ENCODE data around the gene SP3. TPM values are rescaled to one million over a fixed set of nuclear protein-coding genes. Genes with fewer than 3 reads are reported as not detected.

The SP3 gene
- polyA plus RNA-seq, 3 donors from 2014 or later, result 48.6 to 77.4 (median 53.2) TPM

DNA sequence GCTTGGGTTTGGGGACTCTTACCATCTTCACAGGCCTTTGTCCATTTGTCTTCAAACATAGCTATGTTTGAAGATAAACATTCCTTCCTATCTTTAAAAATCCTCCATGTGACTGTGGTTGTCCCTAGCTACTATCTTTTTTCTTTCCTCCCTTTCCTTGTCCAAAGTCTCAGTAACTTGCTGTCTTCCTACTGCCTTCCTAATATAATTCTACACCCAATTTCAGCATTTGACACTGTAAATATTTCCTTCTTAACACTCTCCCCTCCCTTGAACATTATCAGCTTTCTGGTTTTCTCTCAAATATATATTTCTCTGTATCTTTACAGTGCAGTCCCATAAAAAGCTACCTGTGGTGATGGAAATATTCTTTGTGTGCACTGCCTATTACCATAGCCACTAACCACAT lies 5.3 kb upstream of the SP3 start:
- H3K27ac Mint-ChIP-seq, result no peak overlapping the region
- H3K9me3 Mint-ChIP-seq, result peaks cover 0 to 2% (median 0%) of the 10 kb centered on the region in 6 donors
- H3K4me3 Mint-ChIP-seq, result no peak overlapping the region
- H3K27me3 Mint-ChIP-seq (ENCODE audit: low read depth in 3 of 3), result peaks cover 0 to 7% (median 4%) of the 10 kb centered on the region in 3 donors
- H3K36me3 Mint-ChIP-seq, result peaks cover 0 to 4% (median 0%) of the 10 kb centered on the region in 3 donors
- H3K4me1 Mint-ChIP-seq, result peaks cover 13 to 16% of the 10 kb centered on the region in 2 donors
- no peak for DNase-seq

DNA sequence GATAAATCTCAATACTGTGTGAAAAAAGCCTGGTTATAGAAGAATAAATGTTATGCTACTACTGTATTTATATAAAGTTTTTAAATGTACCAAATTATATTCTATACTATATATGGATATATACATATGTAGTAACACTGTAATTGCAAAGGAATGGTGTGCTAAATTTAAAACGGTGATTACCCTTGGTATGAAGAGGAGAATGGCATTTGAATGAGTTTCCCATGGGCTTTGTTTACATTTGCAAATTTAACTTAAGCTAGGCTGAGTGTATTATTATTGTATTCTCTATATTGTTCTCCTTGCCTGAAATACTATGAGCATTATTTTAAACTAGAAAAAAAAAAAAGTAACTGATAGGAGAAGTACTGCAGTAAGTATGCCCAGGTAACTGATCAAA lies 4.7 kb upstream of the SP3 start:
- H3K27me3 Mint-ChIP-seq (ENCODE audit: low read depth in 3 of 3), result peaks cover 5 to 11% (median 9%) of the 10 kb centered on the region in 3 donors
- DNase-seq, result no peak
- H3K27ac Mint-ChIP-seq, result no peak overlapping the region
- peaks cover 13 to 16% of the 10 kb centered on the region in 2 donors for H3K4me1 Mint-ChIP-seq
- no peak overlapping the region for H3K4me3 Mint-ChIP-seq
- peaks cover 0 to 2% (median 0%) of the 10 kb centered on the region in 6 donors for H3K9me3 Mint-ChIP-seq
- peaks cover 0 to 2% (median 0%) of the 10 kb centered on the region in 3 donors for H3K36me3 Mint-ChIP-seq

DNA sequence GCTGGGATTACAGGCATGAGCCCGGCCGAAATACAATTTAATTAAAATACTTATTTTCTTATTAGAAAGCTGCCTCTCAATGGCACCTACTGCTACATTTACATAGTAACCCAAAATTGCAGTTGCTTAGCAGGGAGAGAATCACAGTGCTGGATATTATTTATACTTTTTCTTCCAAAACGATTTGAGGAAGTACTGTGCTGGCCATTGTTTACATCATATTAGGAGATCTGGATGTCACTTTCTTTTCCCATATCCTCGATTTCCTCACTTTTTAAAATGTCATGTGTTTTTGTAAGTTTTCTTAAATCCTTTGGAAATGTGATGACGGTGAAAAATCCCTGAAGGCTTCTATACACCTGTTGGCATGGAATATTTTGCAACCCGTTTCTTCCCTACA lies 3.4 kb upstream of the SP3 start:
- peaks cover 13 to 16% of the 10 kb centered on the region in 2 donors for H3K4me1 Mint-ChIP-seq
- H3K36me3 Mint-ChIP-seq, result no peaks in the 10 kb centered on the region
- H3K27ac Mint-ChIP-seq, result no peak overlapping the region
- peaks cover 0 to 2% (median 0%) of the 10 kb centered on the region in 6 donors for H3K9me3 Mint-ChIP-seq
- peaks cover 10 to 20% (median 17%) of the 10 kb centered on the region in 3 donors for H3K27me3 Mint-ChIP-seq (ENCODE audit: low read depth in 3 of 3)
- H3K4me3 Mint-ChIP-seq, result no peak overlapping the region
- no peak for DNase-seq

DNA sequence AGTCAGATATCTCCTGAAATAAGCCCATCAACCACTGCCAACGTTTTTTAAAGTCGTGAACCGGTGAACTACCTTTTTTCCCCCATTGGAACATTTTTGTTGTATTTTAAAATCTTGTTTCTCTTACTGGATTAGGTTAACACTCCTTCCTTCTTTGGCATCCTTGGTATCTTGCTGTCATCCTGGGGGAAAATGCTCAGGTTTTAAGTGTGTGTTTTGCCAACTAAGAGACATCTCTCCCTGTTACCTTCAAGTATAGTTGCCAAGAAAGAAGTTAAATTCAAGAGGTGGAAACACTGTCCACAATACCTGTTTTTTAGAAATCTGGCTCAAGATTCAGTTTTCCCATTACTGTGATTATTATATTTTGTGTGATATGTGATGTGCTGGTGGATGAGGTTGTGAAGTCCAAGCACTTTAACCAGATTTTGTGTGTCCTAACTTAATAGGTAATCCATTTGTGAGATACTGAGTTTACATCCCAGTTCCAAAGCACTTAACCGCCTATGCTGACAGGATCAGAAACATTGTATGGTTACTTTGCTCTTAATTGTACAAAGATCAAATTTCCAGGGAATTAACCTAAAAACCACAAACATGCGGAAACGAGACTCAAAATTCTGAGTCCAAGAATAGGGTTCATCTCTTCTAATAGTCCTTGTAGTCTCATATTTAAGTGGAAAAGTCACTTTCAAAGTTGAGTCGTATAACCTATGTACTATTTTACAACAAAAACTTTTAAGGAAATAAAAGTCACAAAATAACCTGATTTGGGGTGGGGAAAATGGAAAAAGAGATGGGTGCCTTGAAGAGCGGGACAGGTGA lies 1.3 kb upstream of the SP3 start:
- Mint-ChIP-seq H3K4me3 (peak overlapping the region; percentile 95 to 98 (median 97)), H3K4me1 (peaks cover 30 to 35% of the 10 kb centered on the region in 2 donors), H3K36me3 (no peaks in the 10 kb centered on the region), H3K27ac (peak overlapping the region; percentile 97 to 100 (median 98)), H3K9me3 (peaks cover 0 to 2% (median 0%) of the 10 kb centered on the region in 6 donors), H3K27me3 (ENCODE audit: low read depth in 3 of 3) (peaks cover 12 to 24% (median 18%) of the 10 kb centered on the region in 3 donors)
- DNase-seq, result no peak

DNA sequence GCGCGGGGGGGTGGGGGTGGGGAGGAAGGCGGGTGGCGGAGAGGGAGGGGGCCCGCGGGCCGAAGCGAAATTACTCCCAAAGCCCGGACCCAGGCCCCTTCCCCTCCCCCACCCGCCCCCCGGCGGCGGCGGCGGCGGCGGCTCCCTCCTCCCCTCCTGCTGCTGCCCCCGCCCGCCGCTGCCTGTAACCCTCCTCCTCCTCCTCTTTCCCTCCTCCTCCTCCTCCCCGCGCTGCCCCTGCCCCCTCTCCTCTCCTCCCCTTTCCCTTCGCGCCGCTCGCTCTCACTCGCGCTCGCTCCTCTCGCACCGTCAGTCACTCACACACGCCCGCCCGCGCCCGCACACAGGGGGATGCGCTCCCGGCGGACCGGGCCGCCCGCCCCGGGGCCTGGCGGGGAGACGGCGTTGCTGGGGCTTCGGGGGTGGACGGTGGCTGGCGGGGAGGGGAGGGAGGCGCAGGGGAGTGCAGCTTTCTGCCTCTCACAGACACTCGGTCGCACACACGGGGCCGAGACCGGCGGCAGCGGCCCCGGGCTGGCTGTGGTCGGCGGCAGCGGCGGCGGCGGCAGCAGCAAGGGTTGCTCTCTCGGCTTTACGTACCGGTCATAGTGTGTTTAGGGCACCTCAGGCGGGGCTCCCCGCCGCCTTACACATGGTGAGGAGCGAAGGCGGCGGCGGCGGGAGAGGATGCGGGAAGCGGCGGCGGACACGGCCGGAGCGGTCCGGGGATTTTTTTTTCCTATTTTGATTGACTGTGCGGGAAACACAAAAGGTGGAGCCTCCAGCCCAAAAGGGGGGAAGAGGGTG lies 405 bp downstream of the SP3 start:
- Mint-ChIP-seq H3K4me1 (peaks cover 45 to 52% of the 10 kb centered on the region in 2 donors), H3K9me3 (no peaks in the 10 kb centered on the region), H3K27me3 (ENCODE audit: low read depth in 3 of 3) (peaks cover 12 to 22% (median 18%) of the 10 kb centered on the region in 3 donors), H3K4me3 (peak overlapping the region; percentile 95 to 98 (median 97)), H3K36me3 (no peaks in the 10 kb centered on the region), H3K27ac (peak overlapping the region; percentile 97 to 100 (median 98))
- DNase-seq, result peak; percentile 81 to 89 (median 85)

DNA sequence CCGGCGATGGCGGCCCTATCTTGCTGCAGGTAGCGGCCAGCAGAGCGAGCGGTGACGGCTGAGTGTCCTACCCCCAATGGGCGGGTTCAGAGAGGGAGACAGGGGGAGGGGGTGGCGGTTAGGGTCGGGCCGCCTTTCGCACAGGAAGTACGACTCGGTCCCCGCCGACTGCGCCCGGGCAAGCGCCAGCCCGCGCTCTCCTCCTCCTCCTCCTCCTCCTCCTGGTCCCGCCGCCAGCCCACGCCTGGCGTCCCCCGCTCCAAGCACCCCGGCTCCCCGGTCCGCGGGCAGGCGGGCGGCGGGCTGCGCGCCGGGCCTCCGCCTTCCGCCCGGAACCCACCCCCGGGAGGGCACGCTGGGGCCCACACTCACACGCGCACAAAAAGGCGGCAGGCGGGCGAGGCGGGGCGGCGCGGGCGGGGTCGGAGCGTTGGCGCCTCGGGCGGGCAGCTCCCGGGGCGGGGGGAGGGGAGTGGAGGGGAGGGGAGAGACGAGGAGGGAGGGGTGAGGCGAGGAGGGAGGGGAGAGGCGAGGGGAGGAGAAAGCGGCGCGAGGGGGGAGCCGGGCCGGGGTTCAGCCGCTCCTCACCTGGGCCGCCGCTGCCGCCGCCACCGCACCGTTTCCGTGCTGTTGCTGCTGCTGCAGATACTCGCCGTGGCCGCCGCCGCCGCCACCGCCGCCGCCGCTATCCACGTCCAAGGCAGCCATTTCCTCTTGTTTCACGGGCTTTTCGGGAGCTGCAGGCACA lies 1.2 kb downstream of the SP3 start:
- Mint-ChIP-seq H3K27ac (peak overlapping the region in 5 of 6 donors; percentile 77 to 100 (median 94)), H3K36me3 (no peaks in the 10 kb centered on the region), H3K9me3 (no peaks in the 10 kb centered on the region), H3K27me3 (ENCODE audit: low read depth in 3 of 3) (peaks cover 12 to 21% (median 18%) of the 10 kb centered on the region in 3 donors), H3K4me3 (peak overlapping the region; percentile 67 to 100 (median 97)), H3K4me1 (peaks cover 52 to 60% of the 10 kb centered on the region in 2 donors)
- DNase-seq, result peak; percentile 95 to 96 (median 96)

DNA sequence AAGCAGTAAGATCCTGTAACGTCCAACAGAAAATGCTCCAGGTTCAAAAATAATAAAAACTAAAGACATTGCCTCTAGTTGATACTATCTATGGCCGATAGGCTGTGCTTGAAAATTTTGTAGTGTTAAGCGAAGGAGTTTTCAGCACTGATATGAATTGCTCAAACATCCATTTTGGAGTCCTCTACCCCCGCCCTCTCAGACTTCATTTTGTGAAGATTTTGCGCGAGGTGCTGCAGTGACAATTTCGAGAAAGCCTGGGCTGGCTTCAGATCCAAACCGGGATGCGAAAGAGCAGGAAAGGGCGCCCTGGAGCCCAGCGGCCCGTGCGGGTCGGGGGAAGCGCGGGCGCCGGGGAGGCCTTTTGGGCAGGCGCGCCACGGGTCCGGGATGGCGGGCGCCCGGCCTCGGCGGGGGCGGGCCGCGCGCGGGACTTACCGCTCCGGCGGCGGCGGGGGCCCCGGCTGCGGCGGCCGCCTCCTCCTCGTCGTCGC lies 1.8 kb downstream of the SP3 start:
- peak overlapping the region; percentile 96 to 100 (median 97) for H3K4me3 Mint-ChIP-seq
- peak; percentile 75 to 77 (median 76) for DNase-seq
- no peaks in the 10 kb centered on the region for H3K9me3 Mint-ChIP-seq
- H3K4me1 Mint-ChIP-seq, result peaks cover 56 to 66% of the 10 kb centered on the region in 2 donors
- H3K36me3 Mint-ChIP-seq, result no peaks in the 10 kb centered on the region
- H3K27ac Mint-ChIP-seq, result peak overlapping the region; percentile 92 to 100 (median 98)
- H3K27me3 Mint-ChIP-seq (ENCODE audit: low read depth in 3 of 3), result peaks cover 12 to 21% (median 18%) of the 10 kb centered on the region in 3 donors

DNA sequence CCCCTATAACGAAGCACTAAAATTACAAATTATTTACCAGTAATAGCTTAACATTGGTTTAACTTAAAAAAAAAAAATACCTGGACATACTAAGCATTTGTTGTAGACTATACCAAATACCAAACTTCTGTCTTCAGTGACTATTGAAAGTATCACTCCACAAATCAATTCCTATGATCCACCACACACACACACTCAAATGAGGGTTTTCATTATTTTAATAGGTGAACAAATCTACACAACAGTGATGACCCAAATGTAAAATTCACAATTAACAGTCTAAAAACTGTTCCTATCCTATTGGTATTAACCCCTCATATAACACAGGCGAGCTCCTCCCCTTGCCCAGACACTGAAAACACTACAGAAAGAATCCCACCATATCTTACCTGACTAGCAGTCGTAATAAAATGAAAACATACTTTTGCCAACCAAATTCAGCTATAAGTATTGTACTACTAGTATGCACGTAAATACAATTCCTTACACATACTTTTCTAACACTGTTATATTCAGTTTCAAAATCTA lies 2.5 kb downstream of the SP3 start:
- H3K9me3 Mint-ChIP-seq, result no peaks in the 10 kb centered on the region
- no peak for DNase-seq
- H3K36me3 Mint-ChIP-seq, result no peaks in the 10 kb centered on the region
- peak overlapping the region; percentile 92 to 100 (median 98) for H3K27ac Mint-ChIP-seq
- H3K4me3 Mint-ChIP-seq, result peak overlapping the region; percentile 96 to 100 (median 97)
- peaks cover 12 to 21% (median 18%) of the 10 kb centered on the region in 3 donors for H3K27me3 Mint-ChIP-seq (ENCODE audit: low read depth in 3 of 3)
- H3K4me1 Mint-ChIP-seq, result peaks cover 59 to 73% of the 10 kb centered on the region in 2 donors

DNA sequence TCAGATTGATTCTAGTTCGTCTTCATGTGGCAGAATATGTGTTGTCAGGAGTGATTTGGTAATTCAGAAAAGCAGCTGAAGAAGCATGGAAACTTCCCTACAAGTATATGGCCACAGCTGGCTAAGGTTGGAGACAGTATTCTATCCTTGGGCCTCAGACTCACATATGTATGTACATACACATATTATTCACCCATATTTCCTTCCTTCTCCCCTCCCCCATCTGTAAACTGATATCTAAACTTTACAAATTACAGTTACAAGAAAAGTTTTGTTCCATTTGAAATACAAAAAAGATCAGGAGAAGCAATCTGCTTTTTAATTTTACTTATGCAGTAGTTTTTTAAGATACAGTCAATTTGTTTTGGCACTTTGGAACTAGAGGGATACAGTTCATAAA lies 3.1 kb downstream of the SP3 start:
- no peak for DNase-seq
- H3K4me3 Mint-ChIP-seq, result peak overlapping the region; percentile 96 to 100 (median 97)
- peaks cover 12 to 21% (median 18%) of the 10 kb centered on the region in 3 donors for H3K27me3 Mint-ChIP-seq (ENCODE audit: low read depth in 3 of 3)

DNA sequence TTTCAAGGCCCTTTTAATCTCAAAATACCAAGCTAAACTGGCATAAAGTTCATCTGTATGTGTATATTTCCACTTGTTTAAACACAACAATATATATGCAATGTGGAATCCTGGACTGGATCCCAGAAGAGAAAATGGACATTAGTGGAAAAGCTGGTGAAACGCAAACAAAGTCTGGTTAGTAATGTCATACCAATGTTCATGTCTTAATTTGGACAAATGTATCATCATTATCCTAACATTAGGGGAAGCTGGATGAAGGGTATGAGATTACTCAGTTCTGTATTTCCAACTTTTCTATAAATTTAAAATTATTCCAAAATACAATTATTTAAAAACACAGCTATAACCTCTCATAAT lies 3.8 kb downstream of the SP3 start:
- peak overlapping the region; percentile 59 to 100 (median 89) for H3K27ac Mint-ChIP-seq
- no peak for DNase-seq
- peaks cover 66 to 78% of the 10 kb centered on the region in 2 donors for H3K4me1 Mint-ChIP-seq
- H3K27me3 Mint-ChIP-seq (ENCODE audit: low read depth in 3 of 3), result peaks cover 12 to 21% (median 18%) of the 10 kb centered on the region in 3 donors
- H3K36me3 Mint-ChIP-seq, result no peaks in the 10 kb centered on the region
- H3K4me3 Mint-ChIP-seq, result peak overlapping the region; percentile 60 to 100 (median 65)
- H3K9me3 Mint-ChIP-seq, result no peaks in the 10 kb centered on the region

More for the DNA sequence above, 3.1 kb downstream of the SP3 start:
- Mint-ChIP-seq H3K9me3 (no peaks in the 10 kb centered on the region), H3K4me1 (peaks cover 64 to 78% of the 10 kb centered on the region in 2 donors), H3K36me3 (no peaks in the 10 kb centered on the region), H3K27ac (peak overlapping the region; percentile 70 to 100 (median 98))

DNA sequence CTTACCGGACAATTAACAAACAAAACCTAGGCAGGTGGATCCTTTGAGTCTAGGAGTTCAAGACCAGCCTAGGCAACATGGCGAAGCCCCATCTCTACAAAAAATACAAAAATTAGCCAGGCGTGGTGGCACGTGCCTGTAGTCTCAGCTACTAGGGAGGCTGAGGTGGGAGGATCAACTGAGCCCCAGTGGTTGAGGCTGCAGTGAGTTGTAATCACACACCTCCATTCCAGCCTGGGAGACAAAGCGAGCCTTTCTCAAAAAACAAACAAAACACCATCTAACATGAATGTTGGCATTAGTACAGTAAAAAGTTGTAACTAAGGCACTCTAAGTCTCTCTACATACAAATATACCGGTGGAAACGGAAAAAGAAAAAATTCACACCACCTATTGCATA lies 5.3 kb downstream of the SP3 start:
- peaks cover 7 to 16% (median 10%) of the 10 kb centered on the region in 3 donors for H3K27me3 Mint-ChIP-seq (ENCODE audit: low read depth in 3 of 3)
- H3K4me1 Mint-ChIP-seq, result peaks cover 73 to 84% of the 10 kb centered on the region in 2 donors
- no peaks in the 10 kb centered on the region for H3K9me3 Mint-ChIP-seq
- DNase-seq, result no peak
- H3K36me3 Mint-ChIP-seq, result peaks cover 6 to 13% (median 13%) of the 10 kb centered on the region in 3 donors
- H3K27ac Mint-ChIP-seq, result peak overlapping the region; percentile 67 to 98 (median 72)
- H3K4me3 Mint-ChIP-seq, result peak overlapping the region; percentile 65 to 100 (median 65)

DNA sequence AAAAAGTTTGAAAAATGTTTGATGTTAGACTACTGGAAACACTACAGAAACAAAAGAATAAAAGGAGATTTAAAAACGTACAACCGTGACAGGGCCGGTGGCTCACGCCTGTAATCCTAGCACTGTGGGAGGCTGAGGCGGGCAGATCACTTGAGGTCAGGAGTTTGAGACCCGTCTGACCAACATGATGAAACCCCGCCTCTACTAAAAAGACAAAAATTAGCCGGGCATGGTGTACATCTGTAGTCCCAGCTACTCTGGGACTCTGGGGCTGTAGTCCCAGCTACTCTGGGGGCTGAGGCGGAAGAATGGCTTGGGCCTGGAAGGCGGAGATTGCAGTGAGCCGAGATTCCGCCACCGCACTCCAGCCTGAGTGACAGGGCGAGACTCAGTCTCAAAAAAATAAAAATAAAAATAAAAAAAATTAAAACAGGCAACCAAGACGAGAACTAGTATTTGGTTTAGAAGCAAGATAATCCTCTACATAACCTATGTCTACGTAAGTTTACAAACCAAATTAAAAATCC lies 5.8 kb downstream of the SP3 start:
- H3K9me3 Mint-ChIP-seq, result no peaks in the 10 kb centered on the region
- H3K4me3 Mint-ChIP-seq, result peak overlapping the region; percentile 64 to 100 (median 66)
- H3K36me3 Mint-ChIP-seq, result peaks cover 6 to 13% (median 13%) of the 10 kb centered on the region in 3 donors
- no peak for DNase-seq
- H3K4me1 Mint-ChIP-seq, result peaks cover 76 to 89% of the 10 kb centered on the region in 2 donors
- H3K27ac Mint-ChIP-seq, result peak overlapping the region; percentile 58 to 98 (median 87)
- H3K27me3 Mint-ChIP-seq (ENCODE audit: low read depth in 3 of 3), result peaks cover 4 to 13% (median 6%) of the 10 kb centered on the region in 3 donors

Measured in immature natural killer cell (primary cell).